ENCODE results near the gene ZBTB45.

ZBTB45 gene

DNA sequence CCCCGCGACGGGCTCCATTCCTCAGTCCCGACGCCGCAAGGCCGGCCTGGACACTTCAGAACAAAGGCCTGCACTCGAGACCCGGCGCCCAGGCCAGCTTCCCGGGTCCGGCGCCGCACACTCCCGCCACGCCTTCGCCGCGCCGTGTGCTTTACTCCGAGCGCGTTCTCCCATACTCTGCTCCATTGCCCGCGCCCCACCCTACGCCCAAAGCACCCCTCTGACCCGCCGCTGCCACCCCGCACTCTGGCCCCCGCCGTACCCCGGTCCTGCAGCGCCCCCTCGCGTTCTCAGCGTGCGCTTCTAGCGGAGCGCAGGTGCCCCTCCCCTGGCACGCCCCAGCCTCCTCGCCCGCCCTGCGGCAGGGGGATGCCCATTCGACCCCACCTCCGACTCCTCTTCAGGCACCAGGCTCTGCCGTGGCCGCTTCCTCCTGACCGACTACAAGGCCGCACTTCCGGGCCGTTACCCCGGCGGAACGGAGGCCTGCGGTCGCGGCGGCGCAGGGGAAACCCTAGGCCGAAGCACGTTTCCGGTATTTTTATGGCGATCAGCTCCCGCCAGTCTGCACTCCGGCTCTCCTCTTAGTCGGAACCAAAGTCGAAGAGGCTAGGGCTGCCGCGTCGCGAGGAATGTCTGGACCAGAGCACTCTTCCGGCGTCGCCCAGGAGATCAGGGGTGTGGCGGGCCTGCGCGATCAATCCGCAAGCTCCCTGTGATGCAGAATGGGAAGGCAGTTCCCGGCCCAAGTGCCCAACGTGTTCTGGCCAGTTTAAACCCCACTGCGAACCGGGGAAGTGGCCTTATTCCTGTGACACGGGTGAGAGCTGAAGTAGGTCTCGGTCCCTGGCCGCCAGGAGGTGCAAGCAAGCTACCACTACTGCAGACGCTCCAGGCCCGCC is at the start of gene ZBTB45:
Gene ZBTB45 (minus strand): TSS at position 456 of the 902 bp plus-strand sequence. CDS start 2,137 bp downstream, outside the sequence.
- peak; percentile 83 for ATAC-seq
- DNase-seq: peak; percentile 95
- Mint-ChIP-seq H3K9me3 (no peaks in the 10 kb centered on the region), H3K36me3 (ENCODE audit: low read depth) (peaks cover 17% of the 10 kb centered on the region), H3K4me3 (peak within 1 kb of the TSS; percentile 95), H3K4me1 (peaks cover 47% of the 10 kb centered on the region), H3K27ac (peak within 1 kb of the TSS; percentile 98), H3K27me3 (peaks cover 2% of the 10 kb centered on the region)

GRCh38 chr19:58568453-58569130 is 49.0 kb upstream of the ZBTB45 start:
- no peaks in the 10 kb centered on the region for H3K9me3 Mint-ChIP-seq
- no peak for DNase-seq
- peak overlapping the region; percentile 14 for H3K27ac Mint-ChIP-seq
- peaks cover 29% of the 10 kb centered on the region for H3K36me3 Mint-ChIP-seq (ENCODE audit: low read depth)
- H3K4me3 Mint-ChIP-seq: no peak overlapping the region
- ATAC-seq: no peak
- H3K27me3 Mint-ChIP-seq: peaks cover 4% of the 10 kb centered on the region
- peaks cover 30% of the 10 kb centered on the region for H3K4me1 Mint-ChIP-seq

GRCh38 chr19:58566989-58567388 is 47.4 kb upstream of the ZBTB45 start:
- Mint-ChIP-seq H3K36me3 (ENCODE audit: low read depth) (peaks cover 25% of the 10 kb centered on the region), H3K4me1 (peaks cover 32% of the 10 kb centered on the region), H3K27ac (no peak overlapping the region), H3K27me3 (no peaks in the 10 kb centered on the region), H3K4me3 (no peak overlapping the region), H3K9me3 (no peaks in the 10 kb centered on the region)
- DNase-seq (no peak), ATAC-seq (no peak)

DNA sequence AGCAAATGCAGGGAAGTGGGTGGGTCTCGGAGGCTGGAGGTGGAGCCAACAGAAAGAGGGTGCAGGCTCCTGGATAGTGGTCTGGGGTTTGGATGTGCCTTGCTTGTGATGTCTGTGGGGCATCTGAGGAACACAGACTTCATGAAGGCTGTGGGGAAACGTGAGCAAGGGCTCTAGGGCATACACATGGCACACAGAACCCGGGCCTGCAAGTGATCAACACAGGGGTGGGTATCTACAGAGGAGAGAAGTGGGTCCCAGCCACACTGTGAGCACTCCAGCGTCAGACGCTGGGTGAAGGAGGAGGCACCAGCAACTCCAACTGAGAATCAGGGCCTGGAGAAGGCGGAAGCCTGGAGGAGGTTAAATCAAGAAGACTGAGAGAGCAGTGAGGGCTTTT is 44.2 kb upstream of the ZBTB45 start:
- H3K36me3 Mint-ChIP-seq (ENCODE audit: low read depth): peaks cover 28% of the 10 kb centered on the region
- ATAC-seq: no peak
- peaks cover 53% of the 10 kb centered on the region for H3K4me1 Mint-ChIP-seq
- no peaks in the 10 kb centered on the region for H3K9me3 Mint-ChIP-seq
- peak overlapping the region; percentile 73 for H3K4me3 Mint-ChIP-seq
- no peak for DNase-seq
- H3K27me3 Mint-ChIP-seq: peaks cover 1% of the 10 kb centered on the region
- no peak overlapping the region for H3K27ac Mint-ChIP-seq

GRCh38 chr19:58563034-58563573 is 43.5 kb upstream of the ZBTB45 start:
- peaks cover 54% of the 10 kb centered on the region for H3K4me1 Mint-ChIP-seq
- peaks cover 2% of the 10 kb centered on the region for H3K27me3 Mint-ChIP-seq
- no peaks in the 10 kb centered on the region for H3K9me3 Mint-ChIP-seq
- H3K36me3 Mint-ChIP-seq (ENCODE audit: low read depth): peaks cover 26% of the 10 kb centered on the region
- ATAC-seq (no peak), DNase-seq (no peak)
- no peak overlapping the region for H3K27ac Mint-ChIP-seq
- peak overlapping the region; percentile 73 for H3K4me3 Mint-ChIP-seq

- Mint-ChIP-seq H3K9me3 (no peaks in the 10 kb centered on the region), H3K27ac (peak overlapping the region; percentile 18), H3K27me3 (peaks cover 2% of the 10 kb centered on the region), H3K36me3 (ENCODE audit: low read depth) (peaks cover 32% of the 10 kb centered on the region), H3K4me3 (peak overlapping the region; percentile 73), H3K4me1 (peaks cover 60% of the 10 kb centered on the region)
- no peak for ATAC-seq
- DNase-seq: no peak
Measured at GRCh38 chr19:58562122-58563033, 42.8 kb upstream of the ZBTB45 start.

DNA sequence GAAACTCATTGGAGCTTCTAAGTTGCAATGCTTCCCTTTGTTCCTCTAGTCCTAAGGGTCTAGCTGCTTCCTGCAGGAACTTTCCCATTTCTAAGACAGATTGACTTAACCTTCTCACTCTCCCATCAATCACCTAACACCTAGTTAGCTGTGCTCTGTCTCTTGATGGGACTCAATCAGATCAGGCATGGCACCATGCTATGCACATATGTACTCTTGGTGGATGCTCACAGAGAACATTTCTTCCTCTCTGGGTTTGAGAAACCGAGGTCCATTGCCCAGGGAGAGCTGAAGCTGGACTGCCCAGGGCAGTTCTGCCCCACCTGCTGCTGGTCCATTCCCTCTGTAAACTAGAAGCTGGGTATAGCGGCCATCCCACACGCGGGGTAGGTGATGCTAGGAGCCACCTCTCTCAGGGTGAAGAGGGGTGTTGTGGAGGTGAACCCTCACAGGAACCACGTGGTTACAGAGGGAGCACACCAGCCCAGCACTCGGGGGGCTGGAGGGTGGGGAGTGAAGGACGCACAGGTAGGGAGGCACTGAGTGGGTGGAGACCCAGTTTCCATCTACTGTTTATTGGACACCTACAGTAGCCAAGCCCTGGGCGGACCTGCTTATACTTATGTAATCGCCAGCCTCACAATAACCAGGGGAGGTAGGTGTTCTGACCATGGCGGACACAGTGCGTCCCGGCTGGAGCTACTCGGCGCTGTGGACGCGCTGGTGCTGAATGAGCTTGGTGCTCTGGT is 41.9 kb upstream of the ZBTB45 start:
- Mint-ChIP-seq H3K36me3 (ENCODE audit: low read depth) (peaks cover 38% of the 10 kb centered on the region), H3K27ac (peak overlapping the region; percentile 100), H3K9me3 (no peaks in the 10 kb centered on the region), H3K4me3 (peak overlapping the region; percentile 73), H3K4me1 (peaks cover 68% of the 10 kb centered on the region), H3K27me3 (peaks cover 2% of the 10 kb centered on the region)
- ATAC-seq (no peak), DNase-seq (no peak)

- H3K36me3 Mint-ChIP-seq (ENCODE audit: low read depth): peaks cover 40% of the 10 kb centered on the region
- H3K9me3 Mint-ChIP-seq: no peaks in the 10 kb centered on the region
- H3K4me3 Mint-ChIP-seq: peak overlapping the region; percentile 94
- DNase-seq (no peak), ATAC-seq (no peak)
- peaks cover 2% of the 10 kb centered on the region for H3K27me3 Mint-ChIP-seq
- H3K27ac Mint-ChIP-seq: peak overlapping the region; percentile 100
- H3K4me1 Mint-ChIP-seq: peaks cover 71% of the 10 kb centered on the region
Measured at GRCh38 chr19:58560921-58561320, 41.3 kb upstream of the ZBTB45 start.

DNA sequence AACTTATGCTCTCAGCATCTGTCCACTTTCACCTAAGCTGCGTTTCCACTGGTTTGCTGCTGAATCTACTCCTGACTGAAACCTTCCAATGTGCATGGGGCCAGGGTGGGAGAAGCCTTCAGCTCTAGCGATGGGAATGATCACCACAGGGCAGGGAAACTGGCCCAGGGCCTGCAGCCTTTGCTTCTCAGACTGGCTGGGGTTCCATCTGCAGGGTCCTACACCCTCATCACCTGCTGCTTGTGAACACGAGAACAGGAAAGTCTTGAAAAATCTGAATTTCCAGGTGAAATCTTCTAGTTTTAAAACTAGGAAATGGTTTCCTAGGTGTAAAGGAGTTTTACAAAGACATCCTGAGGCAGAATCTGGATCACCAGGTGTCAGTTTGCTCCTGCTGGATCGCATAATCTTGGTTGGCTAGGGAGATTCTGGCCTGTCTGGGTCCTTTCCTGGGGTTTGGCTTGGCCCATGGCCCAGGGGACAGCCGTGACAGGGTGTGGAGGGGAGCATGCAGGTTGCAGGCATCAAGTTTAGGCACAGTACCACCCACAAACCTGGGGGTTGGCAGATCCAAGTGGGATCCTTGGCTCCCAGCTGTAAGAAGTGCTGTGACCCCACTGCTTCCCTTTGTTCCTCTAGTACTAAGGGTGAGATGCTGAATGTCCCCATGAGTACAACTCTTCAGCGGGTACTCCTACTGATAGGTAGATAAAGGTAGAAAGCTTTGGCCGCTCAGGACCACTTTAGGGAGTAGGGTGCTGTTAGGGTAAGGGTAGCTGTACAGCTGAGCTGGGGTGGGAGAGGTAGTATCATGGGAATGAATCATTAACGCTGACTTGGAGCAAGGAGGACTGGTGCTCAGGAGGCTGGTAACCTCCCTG is 40.6 kb upstream of the ZBTB45 start:
- Mint-ChIP-seq H3K36me3 (ENCODE audit: low read depth) (peaks cover 45% of the 10 kb centered on the region), H3K27me3 (peaks cover 2% of the 10 kb centered on the region), H3K27ac (peak overlapping the region; percentile 100), H3K4me3 (peak overlapping the region; percentile 94), H3K9me3 (no peaks in the 10 kb centered on the region), H3K4me1 (peaks cover 73% of the 10 kb centered on the region)
- ATAC-seq: no peak
- no peak for DNase-seq

DNA sequence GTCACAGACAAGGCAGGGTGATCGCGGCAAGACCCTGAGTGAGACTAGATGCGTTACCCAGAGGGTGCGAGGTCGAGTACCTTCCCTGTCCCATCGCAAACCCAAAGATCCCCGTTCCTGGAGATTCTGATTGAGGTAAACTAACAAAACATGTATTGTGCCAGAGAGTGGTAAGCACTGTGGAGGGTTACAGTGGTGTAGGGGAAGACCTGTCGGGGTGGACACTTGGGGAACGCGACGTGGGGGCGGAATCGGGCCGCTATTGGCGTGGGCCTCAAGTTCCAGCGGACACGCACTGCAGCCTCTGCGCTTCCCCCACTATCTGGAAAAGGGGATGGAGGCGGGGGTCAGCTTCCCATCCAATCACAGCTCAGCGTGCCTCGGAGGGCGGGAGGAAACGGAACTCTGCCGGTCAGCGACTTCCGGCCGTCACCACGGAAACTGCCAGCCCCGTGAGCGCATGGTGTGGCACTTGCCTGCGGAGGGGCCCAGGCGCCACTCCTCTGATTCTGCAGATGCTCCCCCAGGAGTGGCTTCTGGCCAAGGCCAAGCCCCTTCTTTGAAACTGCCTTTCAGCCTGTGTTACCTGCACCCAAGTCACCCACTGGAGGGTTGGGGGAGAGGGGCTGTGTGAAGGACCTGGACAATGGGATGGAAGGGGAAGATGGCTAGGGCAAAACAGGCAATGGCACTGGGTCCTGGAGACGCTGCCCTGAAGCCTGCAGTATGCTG is 39.8 kb upstream of the ZBTB45 start:
- Mint-ChIP-seq H3K4me1 (peaks cover 80% of the 10 kb centered on the region), H3K4me3 (peak overlapping the region; percentile 94), H3K9me3 (no peaks in the 10 kb centered on the region), H3K36me3 (ENCODE audit: low read depth) (peaks cover 50% of the 10 kb centered on the region), H3K27ac (peak overlapping the region; percentile 100), H3K27me3 (peaks cover 2% of the 10 kb centered on the region)
- peak; percentile 21 for ATAC-seq
- DNase-seq: peak; percentile 89

- peak overlapping the region; percentile 94 for H3K4me3 Mint-ChIP-seq
- peak overlapping the region; percentile 100 for H3K27ac Mint-ChIP-seq
- peaks cover 2% of the 10 kb centered on the region for H3K27me3 Mint-ChIP-seq
- ATAC-seq: peak; percentile 56
- H3K4me1 Mint-ChIP-seq: peaks cover 80% of the 10 kb centered on the region
- H3K9me3 Mint-ChIP-seq: no peaks in the 10 kb centered on the region
- peak; percentile 100 for DNase-seq
- H3K36me3 Mint-ChIP-seq (ENCODE audit: low read depth): peaks cover 53% of the 10 kb centered on the region
Measured at GRCh38 chr19:58558623-58559274, 39.1 kb upstream of the ZBTB45 start.
